Natural killer cell treated with Interleukin-12 subunit alpha and Interleukin-12 subunit beta and Interleukin-15 and Interleukin-18, amount 100 ng/mL, for 72 hours (primary cell): ENCODE measurements around the gene EFNA2. TPM values are rescaled to one million over a fixed set of nuclear protein-coding genes. Genes with fewer than 3 reads are reported as not detected.
"Not testable (repeated sequence)": the region's sequence is repeated elsewhere in the genome, so short reads cannot be mapped to it uniquely, and the experiment has no call there.

Experiments used
- ATAC-seq, 2 donors: fragments of 150-1000 bp; cut with Tn5 transposase in 1 of 2; sonication (Bioruptor Pico), chemical (Tn5 transposase) in 1 of 2; 2 replicates each; pipeline ENCODE4 v1.10.0; 2021
- DNase-seq: peaks from one replicate; pipeline ENCODE4 v3.0.0; 2022; ENCODE audit warnings: low spot score
- H3K27ac Mint-ChIP-seq, 2 donors: 1 replicate in 1 of 2; 2 replicates in 1 of 2; pipeline ENCODE4 v1.8.0; 2022; ENCODE audit warnings: mixed read lengths in 2 of 2, mild to moderate bottlenecking in 1 of 2, moderate library complexity in 1 of 2
- H3K27me3 Mint-ChIP-seq, 2 donors: 1 replicate in 1 of 2; 2 replicates in 1 of 2; pipeline ENCODE4 v1.8.0; 2022; ENCODE audit warnings: mixed read lengths in 2 of 2
- H3K36me3 Mint-ChIP-seq: one replicate; pipeline ENCODE4 v1.8.0; 2022; ENCODE audit warnings: mixed read lengths
- H3K4me1 Mint-ChIP-seq, 2 donors: 1 replicate in 1 of 2; 2 replicates in 1 of 2; pipeline ENCODE4 v1.8.0; 2022; ENCODE audit warnings: low read depth in 2 of 2, mixed read lengths in 2 of 2, mild to moderate bottlenecking in 1 of 2
- H3K4me3 Mint-ChIP-seq: one replicate; pipeline ENCODE4 v1.8.0; 2022; ENCODE audit warnings: mixed read lengths
- H3K9me3 Mint-ChIP-seq: 2 replicates; pipeline ENCODE4 v1.8.0; 2022; ENCODE audit warnings: mixed read lengths
- total RNA-seq, 2 donors: library from RNA; stranded (reverse); gene quantifications; one replicate each; pipeline ENCODE4 v1.2.3, GENCODE V29; 2022

The EFNA2 gene
- total RNA-seq, 2 donors from 2014 or later, result not detected

DNA sequence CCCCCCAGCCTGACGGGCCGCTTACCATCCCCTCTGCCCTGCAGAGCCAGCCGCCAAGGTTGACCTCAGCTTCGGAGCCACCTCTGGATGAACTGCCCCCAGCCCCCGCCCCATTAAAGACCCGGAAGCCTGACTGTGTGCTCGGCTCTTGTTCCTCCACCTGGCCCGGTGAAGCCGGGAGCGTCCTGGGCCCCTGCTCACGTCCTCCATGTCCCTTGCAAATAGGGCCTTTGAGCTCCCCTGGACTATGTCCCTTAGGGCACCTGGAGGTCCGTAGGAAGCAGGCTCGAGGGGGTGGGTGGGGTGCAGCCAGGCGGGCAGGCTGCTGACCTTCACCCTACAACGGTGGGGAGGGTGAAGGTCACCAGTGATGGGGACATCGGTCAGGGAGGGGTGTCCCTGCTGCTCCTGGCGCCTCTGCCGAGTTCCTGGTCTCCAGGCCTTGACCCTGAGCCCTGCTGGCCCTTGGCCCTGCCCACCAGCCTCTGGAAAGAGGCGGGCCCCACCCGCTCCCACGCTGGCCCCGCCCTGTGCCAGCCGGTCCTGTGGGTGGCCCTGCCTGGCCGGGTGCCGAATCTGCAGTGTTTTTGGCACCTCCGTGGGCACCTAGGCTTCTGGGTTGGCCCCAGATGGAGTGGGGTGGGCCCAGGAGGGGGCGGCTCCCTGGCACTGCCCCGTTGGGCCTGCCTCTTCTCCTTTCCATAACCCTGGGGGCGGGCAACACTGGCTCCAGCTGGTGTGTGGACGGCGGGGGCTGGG lies 40.8 kb upstream of the EFNA2 start:
- ATAC-seq (no peak), DNase-seq (no peak)
- Mint-ChIP-seq H3K4me3 (peak overlapping the region; percentile 73), H3K27ac (peak overlapping the region; percentile 47 to 82), H3K9me3 (no peaks in the 10 kb centered on the region), H3K27me3 (no peaks in the 10 kb centered on the region), H3K36me3 (no peaks in the 10 kb centered on the region), H3K4me1 (peaks cover 6 to 8% of the 10 kb centered on the region in 2 donors)

DNA sequence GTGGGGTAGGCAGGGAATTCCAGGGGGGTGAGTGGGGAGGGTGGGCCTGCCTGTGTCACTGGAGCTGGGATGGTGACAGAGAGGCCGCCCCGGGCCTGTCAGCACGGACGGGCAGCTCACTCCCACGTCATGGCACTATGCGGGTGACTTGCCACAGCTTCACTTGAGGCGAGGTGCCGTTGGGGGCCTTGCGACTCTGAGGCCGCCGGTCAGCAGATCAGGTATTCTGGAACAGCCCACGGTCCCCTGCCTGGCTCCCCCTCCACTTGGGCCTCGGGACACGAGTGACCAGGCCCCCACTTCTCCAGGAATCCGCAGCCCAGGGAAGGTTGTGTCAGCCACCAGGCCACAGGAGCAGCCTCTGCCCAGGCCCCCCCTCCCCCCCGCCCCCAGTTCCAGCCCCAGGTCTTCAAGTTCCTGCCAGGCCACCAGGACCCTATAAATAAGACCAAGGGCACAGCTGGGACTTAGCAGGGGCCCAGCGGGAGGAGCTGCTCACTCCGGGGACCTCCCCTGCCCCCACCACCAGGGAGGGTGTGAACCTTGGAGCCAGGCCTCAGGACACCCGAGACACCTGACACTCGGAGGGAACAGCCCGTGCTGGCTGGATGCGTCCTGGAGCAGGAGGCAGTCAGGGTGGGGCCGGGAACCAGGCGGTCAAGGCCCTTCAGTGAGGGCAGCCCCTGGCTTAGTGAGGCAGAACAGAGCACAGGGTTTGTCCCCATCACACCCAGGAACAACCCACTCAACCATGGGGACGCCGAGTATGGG lies 40.0 kb upstream of the EFNA2 start:
- peaks cover 6 to 8% of the 10 kb centered on the region in 2 donors for H3K4me1 Mint-ChIP-seq
- no peak for ATAC-seq
- no peaks in the 10 kb centered on the region for H3K9me3 Mint-ChIP-seq
- H3K36me3 Mint-ChIP-seq, result no peaks in the 10 kb centered on the region
- H3K4me3 Mint-ChIP-seq, result no peak overlapping the region
- no peaks in the 10 kb centered on the region for H3K27me3 Mint-ChIP-seq
- no peak overlapping the region for H3K27ac Mint-ChIP-seq
- DNase-seq, result no peak

DNA sequence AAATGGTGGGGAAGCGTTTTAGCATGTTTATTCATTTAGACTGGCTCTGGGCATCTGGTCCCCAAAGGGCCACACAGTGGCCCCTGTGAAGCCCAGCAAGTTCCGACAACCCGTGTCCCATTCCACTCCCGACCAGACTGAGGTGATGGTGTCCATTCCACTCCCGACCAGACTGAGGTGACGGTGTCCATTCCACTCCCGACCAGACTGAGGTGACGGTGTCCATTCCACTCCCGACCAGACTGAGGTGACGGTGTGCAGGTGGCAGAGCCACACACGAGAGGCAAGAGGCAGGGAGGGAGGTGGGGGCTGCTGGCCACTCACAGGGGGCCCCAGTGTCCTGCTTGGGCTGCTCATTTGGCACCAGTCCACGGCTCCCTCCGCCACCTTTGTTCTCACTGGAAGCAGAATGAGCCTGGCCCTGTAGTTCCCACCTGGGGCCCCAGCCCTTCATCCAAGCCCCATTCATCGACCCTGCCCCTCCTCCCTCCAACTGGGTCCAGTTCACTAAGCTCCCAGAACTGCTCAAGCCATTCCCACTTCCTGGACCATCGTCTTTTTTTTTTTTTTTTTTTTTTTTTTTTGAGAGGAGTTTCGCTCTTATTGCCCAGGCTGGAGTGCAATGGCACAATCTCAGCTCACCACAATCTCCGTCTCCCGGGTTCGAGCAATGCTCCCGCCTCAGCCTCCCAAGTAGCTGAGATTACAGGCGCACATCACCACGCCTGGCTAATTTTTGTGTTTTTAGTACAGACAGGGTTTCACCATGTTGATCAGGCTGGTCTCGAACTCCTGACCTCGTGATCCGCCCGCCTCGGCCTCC lies 39.2 kb upstream of the EFNA2 start:
- DNase-seq, H3K9me3 Mint-ChIP-seq, H3K27ac Mint-ChIP-seq: not testable (repeated sequence)

DNA sequence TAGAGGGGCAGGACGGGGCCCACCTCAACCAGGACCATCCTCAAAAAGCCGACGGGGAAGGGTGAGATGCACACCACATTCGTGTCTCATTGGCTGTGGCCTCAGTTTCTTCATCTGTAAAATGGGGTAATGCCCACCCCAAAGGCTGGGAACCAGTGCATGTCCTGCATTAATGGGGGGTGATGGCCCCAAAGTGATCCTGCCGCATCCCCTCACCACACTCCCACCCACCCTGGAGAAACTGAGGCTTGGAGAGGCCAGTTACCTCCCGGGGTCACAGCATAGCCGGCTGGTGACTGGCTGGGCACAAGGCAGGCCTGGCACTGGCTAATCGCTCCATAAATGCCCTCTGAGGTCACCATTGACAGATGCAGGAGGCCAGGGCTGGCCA lies 37.9 kb upstream of the EFNA2 start:
- Mint-ChIP-seq H3K4me1 (peaks cover 0 to 9% of the 10 kb centered on the region in 2 donors), H3K27me3 (no peaks in the 10 kb centered on the region), H3K36me3 (no peaks in the 10 kb centered on the region), H3K9me3 (no peaks in the 10 kb centered on the region), H3K4me3 (no peak overlapping the region), H3K27ac (no peak overlapping the region)
- DNase-seq, result no peak
- ATAC-seq, result no peak

More for the DNA sequence above, 39.2 kb upstream of the EFNA2 start:
- not testable (repeated sequence) for H3K4me1 Mint-ChIP-seq, H3K4me3 Mint-ChIP-seq, H3K27me3 Mint-ChIP-seq, ATAC-seq, H3K36me3 Mint-ChIP-seq

DNA sequence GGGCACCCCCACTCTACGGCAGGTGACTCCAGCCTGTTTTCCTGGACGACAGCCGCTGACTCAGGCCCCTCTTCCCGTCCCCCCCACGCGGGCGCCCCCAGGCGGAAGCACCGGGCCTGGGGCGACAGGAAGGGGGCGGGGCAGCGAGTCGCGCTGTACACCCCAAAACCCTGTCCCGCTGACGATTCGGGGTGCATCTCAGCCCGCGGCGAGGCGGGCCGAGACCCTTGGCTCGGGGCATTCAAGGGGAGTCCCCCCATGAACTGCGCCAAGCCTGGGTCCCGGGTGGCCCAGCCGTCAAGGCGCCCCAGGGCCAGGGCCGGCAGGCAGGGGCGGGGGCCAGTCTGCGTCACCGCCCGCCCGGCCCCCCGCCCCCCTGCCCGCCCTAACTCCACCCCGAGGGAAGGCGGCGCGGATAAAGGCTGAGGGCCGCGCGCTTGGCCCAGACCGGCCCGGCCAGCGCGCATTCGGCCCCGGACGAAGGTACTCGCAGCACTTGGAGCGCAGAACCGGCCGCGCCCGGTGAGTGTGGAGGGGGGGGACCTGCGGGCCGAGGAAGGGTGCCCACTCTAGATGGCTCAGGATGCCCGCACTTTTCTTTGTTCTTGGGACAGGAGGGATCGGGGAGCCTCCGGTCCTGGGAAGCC lies 37.4 kb upstream of the EFNA2 start, which contains the start of gene MIDN:
Gene MIDN, plus strand, starts transcription at position 445 of the 647 bp plus-strand sequence. CDS start 1,714 bp downstream, outside the sequence.
- DNase-seq (peak; percentile 85), ATAC-seq (peak; percentile 37 to 52)
- H3K4me3 Mint-ChIP-seq, result peak within 1 kb of the TSS; percentile 70
- H3K36me3 Mint-ChIP-seq, result no peaks in the 10 kb centered on the region
- H3K4me1 Mint-ChIP-seq, result peaks cover under 1 to 9% of the 10 kb centered on the region in 2 donors
- H3K27me3 Mint-ChIP-seq, result no peaks in the 10 kb centered on the region
- peak within 1 kb of the TSS; percentile 29 to 56 for H3K27ac Mint-ChIP-seq
- no peaks in the 10 kb centered on the region for H3K9me3 Mint-ChIP-seq

DNA sequence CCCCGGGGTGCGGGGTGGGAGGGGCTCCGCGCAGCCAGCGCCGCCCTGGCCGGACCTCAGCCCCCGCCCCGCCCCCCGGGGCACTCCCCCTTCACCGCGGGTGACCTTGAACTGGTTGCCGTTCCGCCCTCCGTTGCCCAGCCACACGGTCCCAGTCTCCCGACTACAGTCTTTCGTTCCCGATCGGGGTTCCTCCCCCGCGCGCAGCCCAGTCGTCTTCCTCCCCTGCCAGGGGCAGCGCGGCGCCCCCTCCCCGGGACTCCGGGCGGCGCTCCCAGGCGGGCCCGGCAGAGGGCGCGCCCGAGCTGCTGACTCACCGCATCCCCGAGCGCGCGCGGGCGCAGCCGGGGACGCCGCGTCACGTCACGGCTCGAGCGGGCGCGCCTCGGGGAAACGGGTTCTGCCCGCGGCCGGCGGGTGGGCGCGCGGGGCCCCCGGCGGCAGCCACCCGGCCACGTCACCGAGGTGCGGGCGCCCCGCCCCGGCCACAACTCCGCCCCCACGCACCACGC lies 36.8 kb upstream of the EFNA2 start:
- H3K9me3 Mint-ChIP-seq, result no peaks in the 10 kb centered on the region

DNA sequence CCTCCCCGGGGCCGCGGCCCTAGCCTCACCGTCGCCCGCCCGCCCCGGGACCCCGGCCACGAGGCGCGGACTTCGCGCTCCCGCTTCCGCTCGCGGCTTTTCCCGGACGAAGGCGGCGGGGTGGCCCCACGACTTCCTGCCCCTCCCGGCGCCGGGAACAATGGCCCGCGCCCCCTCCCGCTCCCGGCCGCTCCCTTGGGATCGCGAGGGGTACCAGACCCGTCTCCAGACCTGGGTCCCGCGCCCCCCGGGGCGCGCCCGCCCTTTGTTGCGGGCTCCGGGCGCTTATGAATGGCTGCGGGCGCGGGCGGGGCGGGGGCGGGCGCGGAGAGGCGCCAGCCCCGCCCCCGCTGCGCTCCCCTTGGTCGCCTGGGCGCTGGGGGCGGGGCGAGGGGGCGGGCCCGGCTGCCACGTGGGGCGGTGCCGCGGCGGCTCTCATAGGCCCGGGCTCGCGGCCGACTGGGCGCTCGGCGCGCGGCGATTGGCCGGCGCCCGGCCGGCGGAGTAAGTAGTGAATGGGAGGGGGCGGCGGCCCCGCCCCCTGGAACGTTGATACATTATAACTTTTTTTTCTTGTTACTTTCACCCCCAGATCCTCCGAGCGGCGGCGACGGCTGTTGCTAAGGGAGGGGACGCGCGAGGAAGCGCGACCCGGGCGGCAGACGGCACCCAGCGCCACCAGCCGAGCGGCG lies 36.2 kb upstream of the EFNA2 start:
- peak overlapping the region in 1 of 2 donors; percentile 53 for H3K27ac Mint-ChIP-seq
- peaks cover 4 to 12% of the 10 kb centered on the region in 2 donors for H3K4me1 Mint-ChIP-seq
- H3K27me3 Mint-ChIP-seq, result no peaks in the 10 kb centered on the region
- H3K36me3 Mint-ChIP-seq, result no peaks in the 10 kb centered on the region
- no peaks in the 10 kb centered on the region for H3K9me3 Mint-ChIP-seq
- peak; percentile 73 to 80 for ATAC-seq
- peak; percentile 96 for DNase-seq
- H3K4me3 Mint-ChIP-seq, result peak overlapping the region; percentile 83

More for the DNA sequence above, 36.8 kb upstream of the EFNA2 start:
- Mint-ChIP-seq H3K4me1 (peaks cover 4 to 12% of the 10 kb centered on the region in 2 donors), H3K27ac (peak overlapping the region; percentile 29 to 56), H3K4me3 (peak overlapping the region; percentile 70), H3K27me3 (no peaks in the 10 kb centered on the region), H3K36me3 (no peaks in the 10 kb centered on the region)
- ATAC-seq (peak; percentile 57 to 68), DNase-seq (peak; percentile 90)

DNA sequence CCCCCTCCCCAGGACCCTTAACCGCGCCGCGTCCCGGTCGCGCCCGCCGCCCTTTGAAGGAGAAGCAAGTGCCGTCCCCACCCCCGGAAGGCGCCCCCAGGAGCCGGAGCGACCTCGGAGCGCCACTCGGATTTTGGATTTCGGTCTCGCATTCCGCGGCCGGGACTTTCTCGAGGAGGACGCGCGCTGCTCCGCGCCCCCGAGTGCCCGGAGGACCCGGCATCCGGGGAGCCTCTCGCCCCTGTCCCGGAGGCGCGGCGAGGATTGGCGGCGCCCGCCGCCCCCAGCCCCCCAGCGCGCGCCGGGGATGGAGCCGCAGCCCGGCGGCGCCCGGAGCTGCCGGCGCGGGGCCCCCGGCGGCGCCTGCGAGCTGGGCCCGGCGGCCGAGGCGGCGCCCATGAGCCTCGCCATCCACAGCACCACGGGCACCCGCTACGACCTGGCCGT lies 35.7 kb upstream of the EFNA2 start:
- ATAC-seq (no peak), DNase-seq (no peak)
- no peaks in the 10 kb centered on the region for H3K9me3 Mint-ChIP-seq
- no peaks in the 10 kb centered on the region for H3K36me3 Mint-ChIP-seq
- peaks cover 4 to 13% of the 10 kb centered on the region in 2 donors for H3K4me1 Mint-ChIP-seq
- peak overlapping the region in 1 of 2 donors; percentile 53 for H3K27ac Mint-ChIP-seq
- H3K4me3 Mint-ChIP-seq, result peak overlapping the region; percentile 83
- H3K27me3 Mint-ChIP-seq, result no peaks in the 10 kb centered on the region

DNA sequence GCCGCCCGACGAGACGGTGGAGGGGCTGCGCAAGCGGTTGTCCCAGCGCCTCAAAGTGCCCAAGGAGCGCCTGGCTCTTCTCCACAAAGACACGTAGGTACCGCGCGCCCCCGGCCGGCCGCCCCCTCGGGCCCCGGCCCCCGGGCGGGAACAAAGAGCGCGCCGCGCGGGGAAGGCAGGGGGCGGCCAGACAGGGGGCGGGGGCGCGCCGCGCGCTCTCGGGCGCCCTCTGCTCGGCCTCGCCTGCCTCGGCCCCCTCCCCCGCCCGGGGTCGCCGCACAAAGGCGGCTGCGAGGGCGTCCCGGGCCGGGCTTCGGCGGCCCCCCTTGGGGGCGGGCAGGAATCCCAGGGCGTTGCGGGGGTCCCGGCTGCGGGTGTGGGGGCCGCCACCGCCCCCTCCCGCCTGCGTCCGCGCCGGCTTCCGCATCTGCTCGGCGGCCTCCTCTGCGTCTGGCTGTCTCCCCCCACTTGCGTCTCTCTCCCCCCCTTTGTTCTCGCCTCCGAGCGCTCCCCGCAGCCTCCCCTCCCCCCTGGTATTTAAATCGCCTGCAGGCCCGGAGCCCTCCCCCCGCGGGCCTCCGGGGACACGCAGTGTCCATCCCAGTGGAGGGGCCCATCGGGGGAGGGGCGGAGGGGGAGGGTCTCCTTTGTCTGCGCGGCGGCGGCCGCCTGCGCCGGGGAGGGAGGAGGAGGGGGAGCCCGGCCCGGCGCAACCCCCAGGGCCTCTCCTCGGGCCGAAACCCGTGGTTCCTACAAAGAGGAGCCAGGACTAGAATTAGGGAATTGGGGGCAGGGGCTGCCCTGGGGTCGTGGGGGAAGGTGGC lies 35.0 kb upstream of the EFNA2 start:
- no peak for ATAC-seq
- peak overlapping the region; percentile 80 to 92 for H3K27ac Mint-ChIP-seq
- no peaks in the 10 kb centered on the region for H3K9me3 Mint-ChIP-seq
- DNase-seq, result no peak
- H3K4me1 Mint-ChIP-seq, result peaks cover 4 to 16% of the 10 kb centered on the region in 2 donors
- H3K4me3 Mint-ChIP-seq, result peak overlapping the region; percentile 84
- H3K27me3 Mint-ChIP-seq, result no peaks in the 10 kb centered on the region
- H3K36me3 Mint-ChIP-seq, result no peaks in the 10 kb centered on the region

DNA sequence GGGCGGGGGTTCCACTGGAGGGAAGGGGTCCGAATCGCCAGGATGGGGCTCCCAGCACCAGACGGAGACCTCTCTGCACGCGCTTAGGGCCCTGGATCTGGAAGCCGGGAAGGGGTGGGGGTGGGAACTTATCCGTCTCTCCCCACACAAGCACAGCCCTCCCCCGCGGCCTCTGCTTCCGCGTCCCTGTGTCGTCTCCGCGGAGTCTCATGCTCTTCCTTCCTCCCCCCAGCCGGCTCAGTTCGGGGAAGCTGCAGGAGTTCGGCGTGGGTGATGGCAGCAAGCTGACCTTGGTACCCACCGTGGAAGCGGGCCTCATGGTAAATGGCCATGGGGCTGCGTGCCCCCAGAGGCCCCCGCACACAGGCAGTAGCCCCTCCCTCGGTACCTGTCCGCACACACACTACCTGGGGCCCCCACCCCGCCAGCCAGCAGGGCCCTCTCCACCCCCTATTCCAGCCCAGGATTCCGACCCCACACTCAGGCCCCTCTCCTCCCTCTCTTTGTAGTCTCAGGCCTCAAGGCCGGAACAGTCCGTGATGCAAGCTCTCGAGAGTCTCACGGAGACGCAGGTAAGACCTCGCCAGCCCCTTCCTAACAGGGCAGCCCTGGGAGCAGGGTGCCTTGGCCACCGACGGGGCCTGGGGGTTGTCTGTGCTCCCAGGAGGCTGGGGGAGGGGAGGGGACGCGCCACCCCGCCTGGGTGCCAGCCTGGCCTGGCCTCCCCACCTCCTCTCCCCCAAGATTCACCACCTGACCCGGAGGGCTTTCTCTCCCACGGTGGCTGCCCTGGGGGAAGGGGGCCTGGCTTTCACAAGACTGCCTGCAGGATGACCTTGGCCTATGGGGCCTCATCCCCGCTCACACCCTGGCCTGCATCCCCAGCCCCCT lies 34.1 kb upstream of the EFNA2 start:
- no peak for ATAC-seq
- H3K4me1 Mint-ChIP-seq, result peaks cover 4 to 16% of the 10 kb centered on the region in 2 donors
- no peaks in the 10 kb centered on the region for H3K9me3 Mint-ChIP-seq
- H3K27me3 Mint-ChIP-seq, result no peaks in the 10 kb centered on the region
- peak overlapping the region; percentile 80 to 92 for H3K27ac Mint-ChIP-seq
- DNase-seq, result peak; percentile 82
- no peaks in the 10 kb centered on the region for H3K36me3 Mint-ChIP-seq
- H3K4me3 Mint-ChIP-seq, result peak overlapping the region; percentile 84

DNA sequence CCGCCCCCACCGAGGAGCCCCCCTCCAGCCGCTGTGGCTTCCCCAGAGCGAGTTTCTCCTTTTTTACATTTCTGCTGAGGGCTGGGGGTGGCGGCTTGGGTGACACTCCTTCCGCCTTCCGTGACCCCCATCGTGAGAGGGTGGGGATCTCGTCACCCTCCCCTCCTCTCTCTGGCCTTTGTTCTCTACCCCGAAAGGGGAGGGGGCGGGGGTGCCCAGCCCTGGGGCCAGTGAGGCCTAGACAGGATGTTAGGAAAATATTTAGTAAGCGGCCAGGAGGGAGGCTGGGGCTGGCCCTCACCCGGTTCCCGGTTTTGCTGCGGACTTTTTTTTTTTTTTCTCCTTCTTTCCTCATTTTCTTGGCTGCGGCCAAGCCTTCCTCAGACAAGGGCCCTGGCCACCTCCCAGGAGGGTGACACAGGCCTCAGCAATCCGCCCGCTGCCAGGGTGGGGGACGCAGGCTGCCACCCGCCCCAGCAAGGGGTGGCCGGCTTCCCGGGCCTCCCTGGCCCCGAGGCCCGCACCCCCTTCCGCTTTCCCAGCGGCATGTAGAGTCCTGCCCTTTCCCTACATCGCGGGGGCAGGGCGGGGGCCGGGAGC lies 33.4 kb upstream of the EFNA2 start:
- ATAC-seq (peak in 1 of 2 donors; percentile 1), DNase-seq (no peak)
- Mint-ChIP-seq H3K4me1 (peaks cover 4 to 17% of the 10 kb centered on the region in 2 donors), H3K36me3 (no peaks in the 10 kb centered on the region), H3K9me3 (no peaks in the 10 kb centered on the region), H3K27ac (peak overlapping the region; percentile 80 to 92), H3K27me3 (no peaks in the 10 kb centered on the region), H3K4me3 (peak overlapping the region; percentile 84)
